Neural progenitor cell (in vitro differentiated cells): ENCODE data around the gene GAB2.

Experiments
- EZH2 ChIP-seq: fragments of 200-600 bp; sonication (generic); IDR thresholded peaks from 2 replicates; pipeline ENCODE4 v1.6.1; 2017; ENCODE audit warnings: antibody characterized with exemption, mild to moderate bottlenecking, moderate library complexity
- EZH2phosphoT487 ChIP-seq: fragments of 200-600 bp; sonication (generic); IDR thresholded peaks from 2 replicates; pipeline ENCODE4 v1.6.1; 2017; ENCODE audit warnings: antibody characterized with exemption
- TF ChIP-seq, protein P1 (sequence below): fragments of 200-600 bp; sonication (generic); IDR thresholded peaks from 2 replicates; pipeline ENCODE4 v1.5.1; 2017; ENCODE audit warnings: antibody characterized with exemption, mild to moderate bottlenecking

DNA sequence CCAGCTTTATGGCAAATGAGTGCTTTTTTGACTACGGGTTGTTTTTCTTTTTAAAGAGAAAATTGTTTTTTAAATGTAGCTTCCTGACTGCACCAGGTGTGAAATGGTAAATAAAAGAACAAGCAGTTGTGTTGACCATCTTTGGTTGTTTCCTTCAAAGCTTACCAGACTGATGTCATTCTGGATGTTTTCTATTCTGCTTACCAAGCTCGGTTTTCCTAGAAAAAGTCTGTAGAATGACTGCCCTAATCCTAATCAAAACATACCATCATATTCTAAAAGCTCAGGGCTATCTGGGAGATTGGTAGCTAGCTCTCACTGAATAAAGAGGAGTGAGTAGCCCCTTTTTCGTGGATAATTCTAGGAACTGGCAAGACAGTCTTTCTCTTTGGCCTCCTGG lies 77.7 kb downstream of the GAB2 start:
- TF ChIP-seq, protein P1, sequence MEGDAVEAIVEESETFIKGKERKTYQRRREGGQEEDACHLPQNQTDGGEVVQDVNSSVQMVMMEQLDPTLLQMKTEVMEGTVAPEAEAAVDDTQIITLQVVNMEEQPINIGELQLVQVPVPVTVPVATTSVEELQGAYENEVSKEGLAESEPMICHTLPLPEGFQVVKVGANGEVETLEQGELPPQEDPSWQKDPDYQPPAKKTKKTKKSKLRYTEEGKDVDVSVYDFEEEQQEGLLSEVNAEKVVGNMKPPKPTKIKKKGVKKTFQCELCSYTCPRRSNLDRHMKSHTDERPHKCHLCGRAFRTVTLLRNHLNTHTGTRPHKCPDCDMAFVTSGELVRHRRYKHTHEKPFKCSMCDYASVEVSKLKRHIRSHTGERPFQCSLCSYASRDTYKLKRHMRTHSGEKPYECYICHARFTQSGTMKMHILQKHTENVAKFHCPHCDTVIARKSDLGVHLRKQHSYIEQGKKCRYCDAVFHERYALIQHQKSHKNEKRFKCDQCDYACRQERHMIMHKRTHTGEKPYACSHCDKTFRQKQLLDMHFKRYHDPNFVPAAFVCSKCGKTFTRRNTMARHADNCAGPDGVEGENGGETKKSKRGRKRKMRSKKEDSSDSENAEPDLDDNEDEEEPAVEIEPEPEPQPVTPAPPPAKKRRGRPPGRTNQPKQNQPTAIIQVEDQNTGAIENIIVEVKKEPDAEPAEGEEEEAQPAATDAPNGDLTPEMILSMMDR = no peak
- TF ChIP-seq EZH2 (no peak), EZH2phosphoT487 (no peak)
